Thoracic aorta (tissue), 2 donors: ENCODE results near the gene CD69. TPM values are rescaled to one million over a fixed set of nuclear protein-coding genes. Genes with fewer than 3 reads are reported as not detected.

Experiments
- ATAC-seq: fragments of 150-250 bp; one replicate; pipeline ENCODE4 v1.8.0; 2017; ENCODE audit warnings: low read depth; ENCODE audit not compliant: insufficient number of reproducible peaks, low FRiP score
- DNase-seq: peaks from one replicate; pipeline ENCODE4 v3.0.0-alpha.2; 2020; ENCODE audit warnings: low spot score
- H3K27ac ChIP-seq, 2 donors: fragments of 200-600 bp; sonication (generic); 1 replicate in 1 of 2; 2 replicates in 1 of 2; pipeline ENCODE4 v1.5.1; 2016; ENCODE audit warnings: mild to moderate bottlenecking in 2 of 2, moderate library complexity in 2 of 2
- H3K27me3 ChIP-seq: fragments of 200-600 bp; sonication (generic); replicated peaks from 2 replicates; pipeline ENCODE4 v1.6.0; 2016; ENCODE audit warnings: mild to moderate bottlenecking; ENCODE audit not compliant: insufficient read depth
- H3K36me3 ChIP-seq: fragments of 200-600 bp; sonication (generic); one replicate; pipeline ENCODE4 v1.5.1; 2016
- H3K4me1 ChIP-seq, 2 donors: fragments of 200-600 bp; sonication (generic); 1 replicate in 1 of 2; 2 replicates in 1 of 2; pipeline versions ENCODE4 v1.5.1 to v1.6.0; 2016; ENCODE audit warnings: low read depth in 2 of 2, mild to moderate bottlenecking in 1 of 2; ENCODE audit not compliant: control insufficient read depth in 1 of 2
- H3K4me3 ChIP-seq: fragments of 200-600 bp; sonication (generic); 2 replicates; pipeline ENCODE4 v1.5.1; 2016; ENCODE audit warnings: mild to moderate bottlenecking
- H3K9me3 ChIP-seq: fragments of 200-600 bp; sonication (generic); 2 replicates; pipeline ENCODE4 v1.5.1; 2016
- CTCF ChIP-seq: fragments of 200-600 bp; sonication (generic); IDR thresholded peaks from one replicate; pipeline ENCODE4 v1.5.1; 2019; ENCODE audit warnings: antibody characterized with exemption
- total RNA-seq, 2 donors: library from RNA; depleted of rRNA; stranded (reverse); fragments of >200 nt; gene quantifications; one replicate each; pipeline versions ENCODE4 v1.1.0 to v1.2.3, GENCODE V29; 2016

Gene CD69
- total RNA-seq, 2 donors from 2014 or later = 5.8 to 40.3 TPM

DNA sequence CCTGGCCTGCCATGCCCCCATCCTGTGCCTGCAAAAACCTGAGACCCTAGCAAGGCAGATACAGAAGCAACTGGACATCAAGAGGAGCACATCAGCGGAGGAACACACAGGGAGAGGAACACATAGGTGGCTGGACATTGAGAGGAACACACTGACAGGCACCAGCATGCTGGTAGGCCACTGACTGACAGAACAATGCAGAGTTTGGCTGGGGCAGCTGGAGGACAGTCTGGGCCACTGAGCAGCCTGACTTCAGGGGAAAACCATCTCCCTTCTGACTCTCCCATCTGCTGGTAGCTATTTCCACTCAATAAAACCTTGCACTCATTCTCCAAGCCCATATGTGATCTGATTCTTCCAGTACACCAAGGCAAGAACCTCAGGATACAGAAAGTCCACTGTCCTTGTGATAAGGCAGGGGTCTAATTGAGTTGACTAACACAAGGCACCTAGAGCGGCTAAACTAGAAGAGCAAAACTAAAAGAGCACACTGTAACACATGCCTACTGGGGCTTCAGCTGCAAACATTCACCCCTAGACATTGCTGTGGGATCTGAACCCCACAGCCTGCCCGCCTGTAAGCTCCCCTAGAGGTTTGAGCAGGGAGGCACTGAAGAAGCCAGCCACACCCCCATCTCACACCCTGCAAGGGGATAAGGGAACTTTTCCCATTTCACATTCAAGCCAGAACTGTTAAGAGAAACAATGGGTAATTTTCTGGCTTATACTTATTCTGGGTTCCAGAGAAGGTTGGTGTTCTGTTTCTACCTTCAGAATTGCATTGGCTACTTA is 49.9 kb downstream of the CD69 start:
- no peak overlapping the region for H3K27ac ChIP-seq
- ATAC-seq = no peak
- no peak overlapping the region for H3K4me3 ChIP-seq
- DNase-seq = no peak
- no peaks in the 10 kb centered on the region for H3K9me3 ChIP-seq
- no peaks in the 10 kb centered on the region for H3K36me3 ChIP-seq
- H3K27me3 ChIP-seq = no peaks in the 10 kb centered on the region
- TF ChIP-seq CTCF = no peak
- no peaks in the 10 kb centered on the region for H3K4me1 ChIP-seq

DNA sequence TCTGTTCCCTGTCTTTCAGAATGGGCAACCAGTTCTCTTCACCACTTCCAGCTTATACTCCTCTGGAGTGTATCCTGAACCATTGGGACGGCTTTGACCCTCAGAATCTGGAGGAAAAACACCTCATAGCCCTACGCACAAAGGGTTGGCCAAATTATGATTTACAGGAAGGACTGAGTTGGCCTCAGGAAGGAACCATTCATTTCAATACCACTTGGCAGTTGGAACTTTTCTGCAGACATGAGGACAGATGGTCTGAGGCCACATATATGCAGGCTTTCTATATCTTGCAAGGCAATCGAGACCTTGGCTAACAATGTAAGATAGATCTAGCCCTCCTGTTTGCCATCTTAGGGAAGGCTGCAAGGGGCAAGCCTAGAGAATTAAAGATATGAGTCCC is 51.8 kb downstream of the CD69 start:
- Histone ChIP-seq H3K36me3 (no peaks in the 10 kb centered on the region), H3K27ac (no peak overlapping the region), H3K4me3 (no peak overlapping the region), H3K4me1 (no peaks in the 10 kb centered on the region), H3K9me3 (no peaks in the 10 kb centered on the region), H3K27me3 (no peaks in the 10 kb centered on the region)
- no peak for DNase-seq
- no peak for TF ChIP-seq CTCF
- ATAC-seq = no peak

GRCh38 chr12:9707864-9708808 is 52.6 kb downstream of the CD69 start:
- H3K36me3 ChIP-seq = no peaks in the 10 kb centered on the region
- peak; percentile 70 for TF ChIP-seq CTCF
- H3K9me3 ChIP-seq = no peaks in the 10 kb centered on the region
- DNase-seq = no peak
- no peak overlapping the region for H3K4me3 ChIP-seq
- ATAC-seq = no peak
- no peaks in the 10 kb centered on the region for H3K4me1 ChIP-seq
- no peaks in the 10 kb centered on the region for H3K27me3 ChIP-seq
- H3K27ac ChIP-seq = no peak overlapping the region

GRCh38 chr12:9707356-9707755 is 53.3 kb downstream of the CD69 start:
- no peak overlapping the region for H3K27ac ChIP-seq
- ATAC-seq = no peak

More at GRCh38 chr12:9707356-9707755, 53.3 kb downstream of the CD69 start:
- Histone ChIP-seq H3K4me3 (no peak overlapping the region), H3K36me3 (no peaks in the 10 kb centered on the region), H3K4me1 (no peaks in the 10 kb centered on the region), H3K9me3 (no peaks in the 10 kb centered on the region), H3K27me3 (no peaks in the 10 kb centered on the region)
- no peak for DNase-seq
- no peak for TF ChIP-seq CTCF
